HepG2 (cell line): ENCODE measurements around the gene DMAC1. TPM values are rescaled to one million over a fixed set of nuclear protein-coding genes. Genes with fewer than 3 reads are reported as not detected.

Experiments
- ATAC-seq: fragments of 200-7000 bp; cut with Tn5 transposase; 3 replicates; pipeline ENCODE4 v1.9.1; 2020; ENCODE audit warnings: mild to moderate bottlenecking, moderate library complexity
- BruUV-seq: library from RNA; stranded (reverse); fragments of 400-500 nt; replicated peaks from 2 replicates; lab custom pipeline; 2021; lab: Mats Ljungman, UMichigan
- CTCF ChIA-PET: fragments of 300-600 bp; formaldehyde crosslinking; extraction: SDS; loops from one replicate; lab custom pipeline; 2021; ENCODE audit warnings: low total read pairs, inconsistent platforms, low intra/inter-chr PET ratio; lab: Yijun Ruan, JAX
- POLR2A ChIA-PET: fragments of 350-600 bp; sonication (Branson Sonifier 250); formaldehyde crosslinking; loops from one replicate; lab custom pipeline; 2020; ENCODE audit warnings: antibody characterized with exemption, inconsistent platforms; lab: Yijun Ruan, JAX
- DNase-seq: peaks from one replicate; pipeline ENCODE4 v3.0.0-alpha.2; 2015; ENCODE audit warnings: low spot score
- FAIRE-seq: peaks from 3 replicates; lab custom pipeline; 2011; peaks lifted over from hg19 to GRCh38; lab: Jason Lieb, UNC
- H2AFZ ChIP-seq: one replicate; pipeline ENCODE4 v1.6.1; 2011; ENCODE audit warnings: low read length, inconsistent platforms
- H3K27ac ChIP-seq: fragments of 300-600 bp; 3 replicates; pipeline ENCODE4 v1.8.0; 2011; ENCODE audit warnings: mixed run types, mild to moderate bottlenecking, mixed read lengths, low read length, inconsistent platforms; ENCODE audit not compliant: insufficient read depth; ENCODE audit errors: extremely low read length
- H3K27me3 ChIP-seq, 2 experiments: fragments of 200-600 bp in 1 of 2; 2 replicates in 1 of 2; 3 replicates in 1 of 2; pipeline versions ENCODE4 v1.6.0 to v1.8.0; 2011; ENCODE audit warnings: low read length in 2 of 2, mild to moderate bottlenecking in 2 of 2, moderate library complexity in 2 of 2, inconsistent platforms in 1 of 2; ENCODE audit not compliant: insufficient read depth in 2 of 2, control insufficient read depth in 1 of 2
- H3K36me3 ChIP-seq, 2 experiments: fragments of 200-600 bp in 1 of 2; replicated peaks in 1 of 2; 2 replicates in 1 of 2; 3 replicates in 1 of 2; pipeline versions ENCODE4 v1.5.1 to v1.8.0; 2011; ENCODE audit warnings: low read length in 2 of 2, inconsistent platforms in 1 of 2; ENCODE audit not compliant: insufficient read depth in 2 of 2, control insufficient read depth in 1 of 2
- H3K4me1 ChIP-seq: 2 replicates; pipeline ENCODE4 v1.5.1; 2012; ENCODE audit warnings: low read length, inconsistent platforms; ENCODE audit not compliant: insufficient read depth
- H3K4me2 ChIP-seq: 2 replicates; pipeline ENCODE4 v1.6.0; 2011; ENCODE audit warnings: low read depth, low read length, inconsistent platforms
- H3K4me3 ChIP-seq, 3 experiments: fragments of 200-600 bp in 1 of 3; sonication (generic), shearing (Covaris generic) in 1 of 3; replicated peaks in 1 of 3; 2 replicates each; pipeline ENCODE4 v1.5.1; 2011 to 2016; ENCODE audit warnings: low read length in 3 of 3, inconsistent platforms in 2 of 3, low read depth in 2 of 3, mild to moderate bottlenecking in 2 of 3, control low read depth in 1 of 3, mixed read lengths in 1 of 3; ENCODE audit not compliant: insufficient read depth in 1 of 3
- H3K79me2 ChIP-seq: one replicate; pipeline ENCODE4 v1.6.1; 2011; ENCODE audit warnings: low read length, inconsistent platforms; ENCODE audit not compliant: insufficient read depth
- H3K9ac ChIP-seq: 2 replicates; pipeline ENCODE4 v1.6.0; 2011; ENCODE audit warnings: mild to moderate bottlenecking, low read depth, low read length, inconsistent platforms; ENCODE audit not compliant: insufficient read depth
- H3K9me3 ChIP-seq: 2 replicates; pipeline ENCODE4 v1.5.1; 2012; ENCODE audit warnings: mild to moderate bottlenecking, low read length
- H4K20me1 ChIP-seq: 2 replicates; pipeline ENCODE4 v1.6.0; 2011; ENCODE audit warnings: inconsistent platforms, mild to moderate bottlenecking, low read length, moderate library complexity; ENCODE audit not compliant: insufficient read depth
- ARID2 ChIP-seq: sonication (generic); formaldehyde crosslinking; IDR thresholded peaks from 2 replicates; pipeline ENCODE4 v1.8.1; 2022; ENCODE audit warnings: mild to moderate bottlenecking, missing genetic modification reagents, borderline replicate concordance
- ATAD3A ChIP-seq: sonication (generic); formaldehyde crosslinking; IDR thresholded peaks from 2 replicates; pipeline ENCODE4 v1.4.0; 2020; ENCODE audit warnings: missing genetic modification reagents
- DNMT3B ChIP-seq: conservative IDR thresholded peaks from 2 replicates; pipeline ENCODE4 v1.6.1; 2016; ENCODE audit warnings: missing biosample characterization, control low read depth
- GPN1 ChIP-seq: sonication (generic); formaldehyde crosslinking; IDR thresholded peaks from 2 replicates; pipeline ENCODE4 v1.5.1; 2020; ENCODE audit warnings: missing genetic modification reagents, borderline replicate concordance
- MATR3 ChIP-seq: sonication (generic); formaldehyde crosslinking; IDR thresholded peaks from 2 replicates; pipeline ENCODE4 v1.4.0; 2020; ENCODE audit warnings: missing genetic modification reagents
- NFIC ChIP-seq: IDR thresholded peaks from 2 replicates; pipeline ENCODE4 v1.6.1; 2012; ENCODE audit warnings: mild to moderate bottlenecking, low read length, inconsistent platforms
- RBAK ChIP-seq: sonication (generic); formaldehyde crosslinking; IDR thresholded peaks from 2 replicates; pipeline ENCODE4 v1.5.1; 2020; ENCODE audit warnings: mild to moderate bottlenecking, missing genetic modification reagents
- REPIN1 ChIP-seq: sonication (generic); formaldehyde crosslinking; IDR thresholded peaks from 2 replicates; pipeline ENCODE4 v1.8.0; 2022; ENCODE audit warnings: missing genetic modification reagents, low read depth, mild to moderate bottlenecking, borderline replicate concordance
- TP53 ChIP-seq: sonication (generic); formaldehyde crosslinking; conservative IDR thresholded peaks from 2 replicates; pipeline ENCODE4 v1.4.0; 2020; ENCODE audit warnings: missing genetic modification reagents
- ZNF556 ChIP-seq: sonication (generic); formaldehyde crosslinking; IDR thresholded peaks from 2 replicates; pipeline ENCODE4 v1.4.0; 2020; ENCODE audit warnings: mild to moderate bottlenecking, missing genetic modification reagents, borderline replicate concordance
- ZNF883 ChIP-seq: sonication (generic); formaldehyde crosslinking; IDR thresholded peaks from 2 replicates; pipeline ENCODE4 v1.5.1; 2020; ENCODE audit warnings: mild to moderate bottlenecking, missing genetic modification reagents; ENCODE audit errors: not compliant biosample characterization
- WGBS: methylation state at CpG from one replicate; pipeline ENCODE4 v1.1.6; 2017; ENCODE audit warnings: low lambda C conversion rate; 5-methylcytosine and 5-hydroxymethylcytosine counted together
- in situ Hi-C: cut with HindIII; loops from 2 replicates; pipeline ENCODE4 v1.10.0; 2017; ENCODE audit warnings: low pct_unique_long_range_greater_than_20kb; ENCODE audit not compliant: extremely low pct_ligation_motif_present
- intact Hi-C: fragments of 100-400 bp; cut with micrococcal nuclease; formaldehyde crosslinking; loops from one replicate; pipeline ENCODE4 v1.10.0; 2022; ENCODE audit not compliant: unreplicated experiment
- polyA plus RNA-seq, 8 experiments: library from polyadenylated mRNA; depleted of rRNA in 3 of 8; stranded (reverse) in 7 of 8; unstranded in 1 of 8; fragments of >200 nt; fragmentation: Illumina TruSeq in 4 of 8; extraction: Trizol in 4 of 8; gene quantifications; 2 replicates each; pipeline versions ENCODE4 v1.2.1 to v1.2.3, GENCODE V29; 2011 to 2016; ENCODE audit warnings: low read depth in 4 of 8, missing spikeins in 1 of 8, mixed read lengths in 1 of 8; ENCODE audit not compliant: insufficient read depth in 1 of 8
- total RNA-seq, 5 experiments: library from RNA; depleted of rRNA; stranded (reverse); fragments of >200 nt; fragmentation: Illumina TruSeq; extraction: Trizol; gene quantifications; 2 replicates each; pipeline ENCODE4 v1.2.3, GENCODE V29; 2016; ENCODE audit warnings: low read depth in 1 of 5

Gene DMAC1
- total and polyA plus RNA-seq, 2 of the 13 experiments (the other 11 are each of a cell fraction or from before 2014, with no cell fraction given), result 44.3 to 72.9 TPM

GRCh38 chr9:7783635-7784063 lies 15.9 kb downstream of the DMAC1 start:
- Histone ChIP-seq H3K27me3 (no peaks in the 10 kb centered on the region; a peak in 1 of 5 replicates), H3K4me3 (no peak overlapping the region), H3K36me3 (no peaks in the 10 kb centered on the region), H3K9me3 (no peaks in the 10 kb centered on the region), H3K79me2 (no peaks in the 10 kb centered on the region), H3K4me2 (no peak overlapping the region), H3K4me1 (peaks cover 9% of the 10 kb centered on the region; the same call in 1 of the 2 replicates), H3K27ac (no peak overlapping the region), H4K20me1 (no peaks in the 10 kb centered on the region), H3K9ac (no peak overlapping the region), H2AFZ (no peak overlapping the region)
- TF ChIP-seq ATAD3A (CRISPR knock-in tag), result no peak
- TF ChIP-seq DNMT3B (CRISPR knock-in tag), result no peak
- no peak for TF ChIP-seq ZNF883 (CRISPR knock-in tag)
- TF ChIP-seq ARID2, result no peak
- no peak for TF ChIP-seq GPN1 (CRISPR knock-in tag)
- TF ChIP-seq REPIN1 (CRISPR knock-in tag), result no peak
- TF ChIP-seq NFIC, result no peak
- TF ChIP-seq MATR3, result no peak
- TF ChIP-seq ZNF556 (CRISPR knock-in tag), result no peak
- no peak for TF ChIP-seq TP53 (CRISPR knock-in tag)
- no peak for TF ChIP-seq RBAK (CRISPR knock-in tag)
- ChIA-PET CTCF (no interaction called here), POLR2A (no interaction called here)
- in situ Hi-C loops (no loop called here), intact Hi-C loops (no loop called here)
- DNase-seq, result no peak
- no TSS peak for BruUV-seq
- no peak for FAIRE-seq
- ATAC-seq, result no peak
- WGBS, result 68% methylated on average over 5 of the region's 5 CpGs
